Testis (tissue), 3 donors: Measurements from ENCODE around the gene CYP1A2. TPM values are rescaled to one million over a fixed set of nuclear protein-coding genes. Genes with fewer than 3 reads are reported as not detected.
"Not testable (repeated sequence)": the region's sequence is repeated elsewhere in the genome, so short reads cannot be mapped to it uniquely, and the experiment has no call there.

Experiments used
- DNase-seq: peaks from one replicate; pipeline ENCODE4 v3.0.0-alpha.2; 2019
- H3K27ac ChIP-seq, 2 donors: fragments of 200-600 bp; sonication (generic); one replicate each; pipeline ENCODE4 v1.5.1; 2019
- H3K27me3 ChIP-seq: fragments of 200-600 bp; sonication (generic); one replicate; pipeline ENCODE4 v1.5.1; 2019
- H3K36me3 ChIP-seq: fragments of 200-600 bp; sonication (generic); one replicate; pipeline ENCODE4 v1.5.1; 2017; ENCODE audit warnings: low read depth; ENCODE audit errors: missing control alignments
- H3K4me1 ChIP-seq: fragments of 200-600 bp; sonication (generic); one replicate; pipeline ENCODE4 v1.5.1; 2019
- H3K4me3 ChIP-seq, 2 donors: fragments of 200-600 bp; sonication (generic); one replicate each; pipeline ENCODE4 v1.5.1; 2017 to 2019
- H3K9me3 ChIP-seq: fragments of 200-600 bp; sonication (generic); one replicate; pipeline ENCODE4 v1.5.1; 2017
- POLR2A ChIP-seq: fragments of 450-650 bp; IDR thresholded peaks from one replicate; pipeline ENCODE4 v1.6.1; 2017; ENCODE audit warnings: antibody characterized with exemption, mild to moderate bottlenecking, moderate library complexity
- WGBS, 2 donors: methylation state at CpG; one replicate each; pipeline ENCODE4 v1.1.5; 2018; 5-methylcytosine and 5-hydroxymethylcytosine counted together
- intact Hi-C: fragments of 100-400 bp; cut with DNase I; formaldehyde crosslinking; loops from one replicate; pipeline ENCODE4 v1.15.1; 2023; ENCODE audit warnings: low total_unique reads
- polyA plus RNA-seq: library from polyadenylated mRNA; stranded (reverse); fragments of 350-450 nt; fragmentation: Illumina TruSeq; extraction: RNeasy Lipid Tissue Mini Kit (QIAGEN cat#74804); gene quantifications from one replicate; pipeline ENCODE4 v1.2.3, GENCODE V29; 2014; ENCODE audit warnings: low read depth, low replicate concordance; ENCODE audit not compliant: insufficient read depth
- total RNA-seq, 2 donors: library from RNA; depleted of rRNA; stranded (reverse); fragments of >200 nt; gene quantifications; one replicate each; pipeline ENCODE4 v1.2.3, GENCODE V29; 2016
- TF ChIP-seq, protein P1 (sequence below), 3 experiments: fragments of 450-650 bp in 2 of 3; fragments of 200-600 bp in 1 of 3; sonication (generic) in 1 of 3; IDR thresholded peaks; one replicate each; pipeline ENCODE4 v1.5.1; 2016 to 2019; ENCODE audit warnings: antibody characterized with exemption in 3 of 3, mild to moderate bottlenecking in 2 of 3, moderate library complexity in 1 of 3

The CYP1A2 gene
- total and polyA plus RNA-seq, 3 donors from 2014 or later, result 0.12 to 0.31 TPM; not detected in 1

DNA sequence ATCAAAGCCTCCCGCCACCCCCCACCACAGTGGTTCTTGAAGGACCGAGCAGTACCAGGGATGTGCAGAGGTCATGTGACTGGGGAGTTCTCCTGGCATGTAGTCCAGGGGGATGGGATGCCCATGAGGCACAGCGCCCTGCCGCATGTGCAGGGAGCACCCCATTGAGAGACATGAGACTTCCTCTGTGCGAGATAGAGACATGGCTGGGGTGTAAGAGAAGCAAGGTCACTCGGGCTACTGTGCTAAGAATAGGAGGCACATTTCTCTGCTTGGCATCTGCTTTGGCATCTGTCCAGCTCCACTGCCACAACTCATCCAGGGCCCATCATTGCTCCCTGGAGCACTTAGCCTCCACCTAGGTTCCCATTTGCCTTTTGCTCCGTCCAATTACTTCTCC is 20.9 kb upstream of the CYP1A2 start:
- Histone ChIP-seq H3K27ac (no peak overlapping the region), H3K4me3 (no peak overlapping the region), H3K27me3 (no peaks in the 10 kb centered on the region), H3K4me1 (peaks cover 12% of the 10 kb centered on the region), H3K36me3 (no peaks in the 10 kb centered on the region), H3K9me3 (no peaks in the 10 kb centered on the region)
- DNase-seq, result peak; percentile 19
- WGBS, 2 donors, result 46 to 48% methylated on average over 6 to 7 of the region's 7 CpGs
- intact Hi-C loops, result no loop called here
- TF ChIP-seq POLR2A, result no peak
- TF ChIP-seq, protein P1, sequence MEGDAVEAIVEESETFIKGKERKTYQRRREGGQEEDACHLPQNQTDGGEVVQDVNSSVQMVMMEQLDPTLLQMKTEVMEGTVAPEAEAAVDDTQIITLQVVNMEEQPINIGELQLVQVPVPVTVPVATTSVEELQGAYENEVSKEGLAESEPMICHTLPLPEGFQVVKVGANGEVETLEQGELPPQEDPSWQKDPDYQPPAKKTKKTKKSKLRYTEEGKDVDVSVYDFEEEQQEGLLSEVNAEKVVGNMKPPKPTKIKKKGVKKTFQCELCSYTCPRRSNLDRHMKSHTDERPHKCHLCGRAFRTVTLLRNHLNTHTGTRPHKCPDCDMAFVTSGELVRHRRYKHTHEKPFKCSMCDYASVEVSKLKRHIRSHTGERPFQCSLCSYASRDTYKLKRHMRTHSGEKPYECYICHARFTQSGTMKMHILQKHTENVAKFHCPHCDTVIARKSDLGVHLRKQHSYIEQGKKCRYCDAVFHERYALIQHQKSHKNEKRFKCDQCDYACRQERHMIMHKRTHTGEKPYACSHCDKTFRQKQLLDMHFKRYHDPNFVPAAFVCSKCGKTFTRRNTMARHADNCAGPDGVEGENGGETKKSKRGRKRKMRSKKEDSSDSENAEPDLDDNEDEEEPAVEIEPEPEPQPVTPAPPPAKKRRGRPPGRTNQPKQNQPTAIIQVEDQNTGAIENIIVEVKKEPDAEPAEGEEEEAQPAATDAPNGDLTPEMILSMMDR (IDR thresholded peaks at IDR 0.05), result no peak

DNA sequence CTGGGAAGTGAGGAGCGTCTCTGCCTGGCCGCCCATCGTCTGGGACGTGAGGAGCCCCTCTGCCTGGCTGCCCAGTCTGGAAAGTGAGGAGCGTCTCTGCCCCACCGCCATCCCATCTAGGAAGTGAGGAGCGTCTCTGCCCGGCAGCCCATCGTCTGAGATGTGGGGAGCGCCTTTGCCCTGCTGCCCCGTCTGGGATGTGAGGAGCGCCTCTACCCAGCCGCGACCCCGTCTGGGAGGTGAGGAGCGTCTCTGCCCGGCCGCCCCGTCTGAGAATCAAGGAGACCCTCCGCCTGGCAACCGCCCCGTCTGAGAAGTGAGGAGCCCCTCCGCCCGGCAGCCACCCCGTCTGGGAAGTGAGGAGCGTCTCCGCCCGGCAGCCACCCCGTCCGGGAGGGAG is 19.9 kb upstream of the CYP1A2 start:
- H3K9me3 ChIP-seq, H3K27me3 ChIP-seq, H3K4me3 ChIP-seq, intact Hi-C loops, H3K36me3 ChIP-seq, DNase-seq, H3K27ac ChIP-seq: not testable (repeated sequence)
- H3K4me1 ChIP-seq, result peaks cover 12% of the 10 kb centered on the region
- WGBS, 2 donors, result 61% methylated on average over 24 of the region's 30 CpGs; no CpG with 5 or more reads in 1 of the 2 donors

DNA sequence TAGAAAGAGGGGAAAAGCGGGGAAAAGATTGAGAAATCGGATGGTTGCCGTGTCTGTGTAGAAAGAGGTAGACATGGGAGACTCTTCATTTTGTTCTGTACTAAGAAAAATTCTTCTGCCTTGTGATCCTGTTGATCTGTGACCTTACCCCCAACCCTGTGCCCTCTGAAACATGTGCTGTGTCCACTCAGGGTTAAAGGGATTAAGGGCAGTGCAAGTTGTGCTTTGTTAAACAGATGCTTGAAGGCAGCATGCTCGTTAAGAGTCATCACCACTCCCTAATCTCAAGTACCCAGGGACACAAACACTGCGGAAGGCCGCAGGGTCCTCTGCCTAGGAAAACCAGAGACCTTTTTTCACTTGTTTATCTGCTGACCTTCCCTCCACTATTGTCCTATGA is 19.3 kb upstream of the CYP1A2 start:
- intact Hi-C loops, H3K27ac ChIP-seq, H3K36me3 ChIP-seq, DNase-seq, H3K9me3 ChIP-seq, H3K27me3 ChIP-seq, H3K4me3 ChIP-seq: not testable (repeated sequence)
- 55 to 63% methylated on average over 6 of the region's 6 CpGs for WGBS, 2 donors
- H3K4me1 ChIP-seq, result peaks cover 12% of the 10 kb centered on the region

DNA sequence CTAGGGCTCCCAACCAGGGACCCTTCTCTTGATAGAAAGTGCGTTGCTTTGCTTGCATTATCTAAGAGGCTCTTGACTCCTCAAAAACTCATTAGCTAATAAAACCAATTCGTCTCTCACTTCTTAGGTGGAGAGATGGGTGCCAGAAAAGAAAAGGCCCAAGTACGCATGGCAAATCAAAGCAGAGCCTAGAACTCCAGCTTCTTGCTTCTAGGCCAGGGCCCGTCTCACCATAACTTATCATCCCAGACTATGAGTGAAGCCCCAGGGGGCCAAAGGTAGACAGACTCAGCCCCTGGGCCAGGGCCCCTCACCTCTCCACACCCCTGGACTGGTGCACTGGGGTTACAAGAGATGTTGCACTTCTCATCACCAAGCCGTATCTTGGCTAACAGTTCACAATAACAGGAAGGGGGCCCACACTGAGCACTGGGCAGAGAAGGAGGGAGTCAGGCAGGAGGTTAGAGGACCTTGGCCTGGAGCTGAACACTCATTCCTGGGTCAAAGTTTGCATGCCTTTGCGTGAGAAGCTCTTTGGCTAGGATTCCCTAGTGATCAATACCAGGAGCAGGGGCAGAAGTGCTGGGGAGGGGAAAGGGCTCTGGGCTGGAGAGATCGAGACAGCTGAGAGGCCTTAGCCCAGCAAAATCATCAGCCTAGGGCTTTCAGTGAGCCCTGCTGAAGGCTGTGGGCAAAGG is 17.9 kb upstream of the CYP1A2 start:
- no peak for DNase-seq
- H3K27me3 ChIP-seq, result no peaks in the 10 kb centered on the region
- no peak overlapping the region for H3K4me3 ChIP-seq
- intact Hi-C loops, result no loop called here
- peaks cover 9% of the 10 kb centered on the region for H3K4me1 ChIP-seq
- H3K36me3 ChIP-seq, result no peaks in the 10 kb centered on the region
- TF ChIP-seq POLR2A, result no peak
- TF ChIP-seq, protein P1 (IDR thresholded peaks at IDR 0.05), result no peak
- H3K27ac ChIP-seq, result no peak overlapping the region
- no peaks in the 10 kb centered on the region for H3K9me3 ChIP-seq
- 84 to 93% methylated on average over 5 to 7 of the region's 7 CpGs for WGBS, 2 donors

- 84 to 85% methylated on average over 3 to 5 of the region's 5 CpGs for WGBS, 2 donors
- intact Hi-C loops, result no loop called here
- Histone ChIP-seq H3K4me3 (no peak overlapping the region), H3K27me3 (no peaks in the 10 kb centered on the region), H3K27ac (no peak overlapping the region), H3K4me1 (no peaks in the 10 kb centered on the region), H3K36me3 (no peaks in the 10 kb centered on the region), H3K9me3 (no peaks in the 10 kb centered on the region)
- no peak for DNase-seq
- TF ChIP-seq, protein P1 (IDR thresholded peaks at IDR 0.05), result no peak
- TF ChIP-seq POLR2A, result no peak
Observed at GRCh38 chr15:74732846-74733245, 15.8 kb upstream of the CYP1A2 start.

DNA sequence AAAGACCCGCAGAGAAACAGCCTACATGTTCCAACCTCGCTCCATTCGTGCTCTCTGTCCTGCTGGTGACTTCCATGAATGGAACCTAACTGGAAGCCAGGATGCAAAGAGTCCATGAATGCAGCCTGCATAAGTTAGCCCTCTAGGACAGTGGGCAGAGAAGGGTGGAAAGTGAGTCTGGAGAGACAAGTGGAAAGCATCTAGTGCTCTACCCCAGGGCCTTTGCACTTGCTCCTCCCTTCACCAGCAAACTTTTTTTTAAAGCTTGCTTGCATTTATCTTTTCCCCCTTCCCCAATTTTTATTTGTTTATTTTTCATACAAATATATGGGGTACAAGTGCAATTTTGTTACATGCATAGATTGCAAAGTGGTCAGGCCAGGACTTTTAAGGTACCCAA is 15.4 kb upstream of the CYP1A2 start:
- Histone ChIP-seq H3K27me3 (no peaks in the 10 kb centered on the region), H3K27ac (no peak overlapping the region), H3K4me1 (no peaks in the 10 kb centered on the region), H3K36me3 (no peaks in the 10 kb centered on the region), H3K9me3 (no peaks in the 10 kb centered on the region), H3K4me3 (no peak overlapping the region)
- WGBS, 2 donors, result 83 to 97% methylated on average over 3 of the region's 3 CpGs
- no peak for DNase-seq
- TF ChIP-seq, protein P1 (IDR thresholded peaks at IDR 0.05), result no peak
- no peak for TF ChIP-seq POLR2A
- intact Hi-C loops, result no loop called here
